EH (cell line): ENCODE data around the gene UVSSA.
"Not testable (repeated sequence)": the region's sequence is repeated elsewhere in the genome, so short reads cannot be mapped to it uniquely, and the experiment has no call there.

Source experiments
- DNase-seq: peaks from one replicate; pipeline ENCODE4 v3.0.0-alpha.2; 2015; ENCODE audit warnings: low read depth

The UVSSA gene

GRCh38 chr4:1376841-1377605, 30.0 kb downstream of the UVSSA start:
- DNase-seq: no peak

GRCh38 chr4:1377606-1378261, 30.7 kb downstream of the UVSSA start:
- DNase-seq: no peak

GRCh38 chr4:1378559-1379231, 31.7 kb downstream of the UVSSA start:
- DNase-seq: no peak

- DNase-seq: no peak
Observed at GRCh38 chr4:1379351-1379781, 32.4 kb downstream of the UVSSA start.

GRCh38 chr4:1379801-1380331, 32.9 kb downstream of the UVSSA start:
- no peak for DNase-seq

GRCh38 chr4:1380368-1381151, 33.6 kb downstream of the UVSSA start:
- DNase-seq: no peak

- DNase-seq: no peak
Observed at GRCh38 chr4:1381181-1381621, 34.2 kb downstream of the UVSSA start.

- DNase-seq: no peak
Observed at GRCh38 chr4:1381944-1382541, 35.0 kb downstream of the UVSSA start.

GRCh38 chr4:1382776-1383727, 36.0 kb downstream of the UVSSA start:
- no peak for DNase-seq

- no peak for DNase-seq
Observed at GRCh38 chr4:1383728-1384591, 37.0 kb downstream of the UVSSA start.

GRCh38 chr4:1384675-1385372, 37.8 kb downstream of the UVSSA start:
- no peak for DNase-seq

- DNase-seq: no peak
Observed at GRCh38 chr4:1385373-1386340, 38.6 kb downstream of the UVSSA start.

GRCh38 chr4:1393363-1393762, 46.4 kb downstream of the UVSSA start:
- DNase-seq: not testable (repeated sequence)

- DNase-seq: no peak
Observed at GRCh38 chr4:1393866-1394265, 46.9 kb downstream of the UVSSA start.

GRCh38 chr4:1394554-1395388, 47.8 kb downstream of the UVSSA start:
- not testable (repeated sequence) for DNase-seq

GRCh38 chr4:1395389-1395820, 48.4 kb downstream of the UVSSA start:
- not testable (repeated sequence) for DNase-seq
